BLaER1 treated with 17β-estradiol and CSF1 and Interleukin-3, amounts not matched to agents 10 nM and 100 nM (cell line): ENCODE data around the gene FLNB.

ENCODE experiments used
- H3K27ac ChIP-seq, 11 experiments: shearing (Covaris generic); formaldehyde crosslinking; 2 replicates each; pipeline ENCODE4 v1.8.1; 2022
- H3K27me3 ChIP-seq, 11 experiments: shearing (Covaris generic); formaldehyde crosslinking; 2 replicates each; pipeline ENCODE4 v1.8.1; 2022
- H3K36me3 ChIP-seq, 11 experiments: shearing (Covaris generic); formaldehyde crosslinking; 2 replicates each; pipeline ENCODE4 v1.8.1; 2022
- H3K4me1 ChIP-seq, 10 experiments: shearing (Covaris generic); formaldehyde crosslinking; 2 replicates each; pipeline ENCODE4 v1.8.1; 2022
- H3K4me2 ChIP-seq, 11 experiments: shearing (Covaris generic); formaldehyde crosslinking; 2 replicates each; pipeline ENCODE4 v1.8.1; 2022
- H3K4me3 ChIP-seq, 10 experiments: shearing (Covaris generic); formaldehyde crosslinking; 2 replicates each; pipeline ENCODE4 v1.8.1; 2022
- H3K9ac ChIP-seq, 11 experiments: shearing (Covaris generic); formaldehyde crosslinking; 2 replicates each; pipeline ENCODE4 v1.8.1; 2022
- H3K9me3 ChIP-seq, 11 experiments: shearing (Covaris generic); formaldehyde crosslinking; replicated peaks in 1 of 11; 2 replicates each; pipeline ENCODE4 v1.8.1; 2022
- H4K20me1 ChIP-seq, 11 experiments: shearing (Covaris generic); formaldehyde crosslinking; 2 replicates each; pipeline ENCODE4 v1.8.1; 2022
- Cebpa-rat ChIP-seq, 11 experiments: shearing (Covaris generic); IDR thresholded peaks; 2 replicates each; pipeline ENCODE4 v1.8.1; 2022

FLNB gene

GRCh38 chr3:58018892-58019742 lies 10.9 kb downstream of the FLNB start:
- H3K27ac ChIP-seq: no peak overlapping the region
- H3K36me3 ChIP-seq: peaks cover 0 to 2% (median 0%) of the 10 kb centered on the region in 11 experiments; a peak in 1 of 22 replicates
- TF ChIP-seq Cebpa-rat (IDR thresholded peaks at IDR 0.05): 0 out of 22 replicates have a peak, but pooled peaks of 3 of the 11 experiments have one; percentile 6 to 31 (median 27)
- no peaks in the 10 kb centered on the region for H3K27me3 ChIP-seq
- no peak overlapping the region for H3K4me2 ChIP-seq
- H3K4me3 ChIP-seq: no peak overlapping the region
- peaks cover 0 to 100% (median 82%) of the 10 kb centered on the region in 11 experiments; a peak in 17 of 22 replicates for H4K20me1 ChIP-seq
- peaks cover 0 to 25% (median 8%) of the 10 kb centered on the region in 10 experiments; a peak in 8 of 20 replicates for H3K4me1 ChIP-seq
- H3K9me3 ChIP-seq: no peaks in the 10 kb centered on the region
- no peak overlapping the region for H3K9ac ChIP-seq

GRCh38 chr3:58020783-58021071 lies 12.5 kb downstream of the FLNB start:
- no peak overlapping the region for H3K27ac ChIP-seq
- no peak overlapping the region for H3K4me3 ChIP-seq
- no peak overlapping the region for H3K4me2 ChIP-seq
- peaks cover 0 to 25% (median 10%) of the 10 kb centered on the region in 10 experiments; a peak in 10 of 20 replicates for H3K4me1 ChIP-seq
- no peaks in the 10 kb centered on the region for H3K27me3 ChIP-seq
- TF ChIP-seq Cebpa-rat (IDR thresholded peaks at IDR 0.05): no peak
- H3K9me3 ChIP-seq: no peaks in the 10 kb centered on the region
- H4K20me1 ChIP-seq: peaks cover 0 to 100% (median 81%) of the 10 kb centered on the region in 11 experiments; a peak in 17 of 22 replicates
- H3K36me3 ChIP-seq: no peaks in the 10 kb centered on the region; a peak in 1 of 22 replicates
- no peak overlapping the region for H3K9ac ChIP-seq

DNA sequence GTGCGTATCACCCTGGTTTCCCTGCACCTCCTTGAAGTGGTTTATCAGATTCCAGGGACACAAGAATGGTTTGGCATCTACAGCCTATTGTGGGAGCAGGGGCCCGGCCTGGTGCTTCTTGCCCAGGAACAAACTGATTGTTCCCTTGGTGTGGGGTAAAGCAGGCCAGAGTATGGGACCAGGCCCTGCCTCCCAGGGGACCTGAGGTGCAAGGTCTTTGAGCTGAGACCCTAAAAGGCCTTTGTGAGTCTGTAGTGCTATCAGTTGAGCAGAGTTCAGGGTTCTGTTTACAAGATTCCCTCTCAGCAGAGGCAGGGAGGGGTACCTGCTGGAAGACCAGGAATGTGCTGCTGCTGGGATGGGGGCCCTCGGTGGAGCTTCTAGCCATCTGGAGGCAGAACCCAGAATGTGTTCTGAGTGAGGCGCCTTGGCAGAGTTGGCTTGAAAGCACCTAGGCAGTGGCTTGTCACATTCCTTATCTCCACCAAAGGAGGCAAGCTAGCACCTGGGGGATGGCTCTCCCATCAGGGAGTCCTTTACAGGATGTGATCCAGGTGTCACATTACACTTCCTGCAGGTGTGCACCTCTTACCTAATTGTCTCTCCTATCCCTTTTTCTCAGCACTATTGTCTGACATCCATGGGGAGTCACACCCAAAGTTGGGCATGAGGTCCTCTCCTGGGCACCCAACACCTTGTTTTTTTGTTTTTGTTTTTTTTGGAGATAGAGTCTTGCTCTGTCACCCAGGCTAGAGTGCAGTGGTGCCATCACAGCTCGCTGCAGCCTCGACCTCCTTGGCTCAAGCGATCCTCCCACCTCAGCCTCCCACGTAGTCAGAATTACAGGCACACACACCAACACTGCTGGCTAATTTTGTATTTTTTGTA lies 13.1 kb downstream of the FLNB start:
- no peak overlapping the region for H3K4me3 ChIP-seq
- no peaks in the 10 kb centered on the region for H3K27me3 ChIP-seq
- no peaks in the 10 kb centered on the region for H3K9me3 ChIP-seq
- H4K20me1 ChIP-seq: peaks cover 0 to 100% (median 82%) of the 10 kb centered on the region in 11 experiments; a peak in 17 of 22 replicates
- TF ChIP-seq Cebpa-rat (IDR thresholded peaks at IDR 0.05): no peak
- H3K4me2 ChIP-seq: no peak overlapping the region
- no peak overlapping the region for H3K9ac ChIP-seq
- no peaks in the 10 kb centered on the region for H3K36me3 ChIP-seq
- no peak overlapping the region for H3K27ac ChIP-seq
- peaks cover 0 to 26% (median 10%) of the 10 kb centered on the region in 10 experiments; a peak in 10 of 20 replicates for H3K4me1 ChIP-seq

- H3K36me3 ChIP-seq: no peaks in the 10 kb centered on the region
- H3K4me1 ChIP-seq: peaks cover 0 to 28% (median 10%) of the 10 kb centered on the region in 10 experiments; a peak in 10 of 20 replicates
Measured at GRCh38 chr3:58021962-58022361, 13.7 kb downstream of the FLNB start.

GRCh38 chr3:58022490-58022889 lies 14.3 kb downstream of the FLNB start:
- H3K9me3 ChIP-seq: no peaks in the 10 kb centered on the region
- no peak overlapping the region for H3K4me2 ChIP-seq
- H3K9ac ChIP-seq: no peak overlapping the region
- TF ChIP-seq Cebpa-rat (IDR thresholded peaks at IDR 0.05): no peak
- peaks cover 0 to 100% (median 85%) of the 10 kb centered on the region in 11 experiments; a peak in 17 of 22 replicates for H4K20me1 ChIP-seq
- no peak overlapping the region for H3K27ac ChIP-seq
- peaks cover 0 to 28% (median 10%) of the 10 kb centered on the region in 10 experiments; a peak in 10 of 20 replicates for H3K4me1 ChIP-seq
- no peaks in the 10 kb centered on the region for H3K27me3 ChIP-seq
- H3K36me3 ChIP-seq: no peaks in the 10 kb centered on the region
- H3K4me3 ChIP-seq: no peak overlapping the region

More at GRCh38 chr3:58021962-58022361, 13.7 kb downstream of the FLNB start:
- Histone ChIP-seq H4K20me1 (peaks cover 0 to 100% (median 85%) of the 10 kb centered on the region in 11 experiments; a peak in 17 of 22 replicates), H3K4me3 (no peak overlapping the region), H3K27ac (no peak overlapping the region), H3K27me3 (no peaks in the 10 kb centered on the region), H3K9ac (no peak overlapping the region), H3K9me3 (no peaks in the 10 kb centered on the region), H3K4me2 (no peak overlapping the region)
- TF ChIP-seq Cebpa-rat (IDR thresholded peaks at IDR 0.05): no peak

DNA sequence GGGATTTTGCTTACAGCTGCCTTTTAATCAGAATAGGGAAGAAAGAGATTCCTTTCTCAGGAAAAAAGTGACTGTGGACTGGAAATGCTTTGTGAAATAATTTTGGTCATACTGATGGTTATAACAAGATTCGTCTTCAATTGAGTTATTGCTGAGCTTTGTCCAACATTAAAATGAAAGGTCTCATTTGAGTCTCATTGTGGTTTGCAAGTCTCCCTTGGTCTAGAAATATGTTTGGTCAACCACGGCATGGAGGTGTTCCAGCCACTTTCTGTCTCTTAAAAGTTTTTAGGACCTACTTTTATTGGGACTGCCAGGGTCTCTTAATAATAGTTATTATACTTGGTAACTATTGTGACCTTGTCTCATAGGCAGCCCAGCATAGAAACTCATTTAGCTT lies 15.3 kb downstream of the FLNB start:
- Histone ChIP-seq H3K27me3 (no peaks in the 10 kb centered on the region), H3K27ac (no peak overlapping the region), H4K20me1 (peaks cover 0 to 100% (median 79%) of the 10 kb centered on the region in 11 experiments; a peak in 17 of 22 replicates), H3K4me1 (peaks cover 0 to 28% (median 9%) of the 10 kb centered on the region in 10 experiments; a peak in 9 of 20 replicates), H3K4me2 (no peak overlapping the region), H3K9ac (no peak overlapping the region), H3K36me3 (no peaks in the 10 kb centered on the region), H3K9me3 (no peaks in the 10 kb centered on the region), H3K4me3 (no peak overlapping the region)
- no peak for TF ChIP-seq Cebpa-rat (IDR thresholded peaks at IDR 0.05)

DNA sequence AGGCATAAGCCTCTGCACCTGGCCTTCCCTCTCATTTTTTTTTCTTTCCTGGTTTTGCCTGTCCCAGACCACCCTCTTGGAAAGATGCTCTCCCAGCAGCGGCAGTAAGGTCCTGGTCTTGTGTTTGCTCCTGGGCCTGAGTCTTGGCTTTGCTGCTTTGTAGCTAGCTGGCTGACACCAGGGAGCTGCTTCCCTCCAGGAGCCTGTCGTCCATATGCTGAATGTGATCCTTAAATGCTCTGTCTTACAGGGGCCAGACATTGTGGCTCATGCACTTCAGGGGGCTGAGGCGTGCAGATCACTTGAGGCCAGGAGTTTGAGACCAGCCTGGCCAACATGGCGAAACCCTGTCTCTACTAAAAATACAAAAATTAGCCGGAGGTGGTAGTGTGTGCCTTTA lies 17.2 kb downstream of the FLNB start:
- no peak for TF ChIP-seq Cebpa-rat (IDR thresholded peaks at IDR 0.05)
- Histone ChIP-seq H3K36me3 (no peaks in the 10 kb centered on the region), H4K20me1 (peaks cover 0 to 100% (median 62%) of the 10 kb centered on the region in 11 experiments; a peak in 17 of 22 replicates), H3K4me3 (no peak overlapping the region), H3K4me1 (peaks cover 0 to 21% (median 6%) of the 10 kb centered on the region in 10 experiments; a peak in 11 of 20 replicates), H3K9me3 (peaks cover 0 to 3% (median 0%) of the 10 kb centered on the region in 11 experiments; a peak in 1 of 22 replicates), H3K4me2 (no peak overlapping the region), H3K27me3 (no peaks in the 10 kb centered on the region), H3K9ac (no peak overlapping the region), H3K27ac (no peak overlapping the region)

GRCh38 chr3:58025837-58026569 lies 17.8 kb downstream of the FLNB start:
- Histone ChIP-seq H3K27me3 (no peaks in the 10 kb centered on the region), H3K4me3 (no peak overlapping the region), H4K20me1 (peaks cover 0 to 100% (median 60%) of the 10 kb centered on the region in 11 experiments; a peak in 16 of 22 replicates), H3K27ac (no peak overlapping the region), H3K4me1 (peaks cover 0 to 22% (median 8%) of the 10 kb centered on the region in 10 experiments; a peak in 11 of 20 replicates), H3K9ac (no peak overlapping the region), H3K4me2 (peak overlapping the region in 1 of 11 experiments; percentile 4; a peak in 1 of 22 replicates), H3K9me3 (peaks cover 0 to 5% (median 0%) of the 10 kb centered on the region in 11 experiments; a peak in 1 of 22 replicates), H3K36me3 (no peaks in the 10 kb centered on the region)
- no peak for TF ChIP-seq Cebpa-rat (IDR thresholded peaks at IDR 0.05)
